DMS79 (cell line): ENCODE data around the gene CYYR1.
"Not testable (repeated sequence)": the region's sequence is repeated elsewhere in the genome, so short reads cannot be mapped to it uniquely, and the experiment has no call there.

ENCODE experiments used
- DNase-seq: peaks from one replicate; lab custom pipeline; 2025; lab: John Stamatoyannopoulos, UW

Gene CYYR1

GRCh38 chr21:26489781-26490180 lies 83.3 kb downstream of the CYYR1 start:
- no peak for DNase-seq

GRCh38 chr21:26487981-26488480 lies 85.1 kb downstream of the CYYR1 start:
- no peak for DNase-seq

GRCh38 chr21:26473471-26473870 lies 99.6 kb downstream of the CYYR1 start:
- no peak for DNase-seq

GRCh38 chr21:26471099-26471471 lies 102.0 kb downstream of the CYYR1 start:
- no peak for DNase-seq

GRCh38 chr21:26470351-26471098 lies 102.6 kb downstream of the CYYR1 start:
- DNase-seq, result no peak

- DNase-seq, result no peak
These were observed 103.3 kb downstream of the CYYR1 start for GRCh38 chr21:26469789-26470188.

- DNase-seq, result no peak
These were observed 107.2 kb downstream of the CYYR1 start for GRCh38 chr21:26465916-26466315.

GRCh38 chr21:26461500-26461899 lies 111.6 kb downstream of the CYYR1 start:
- DNase-seq, result no peak

GRCh38 chr21:26460621-26461020 lies 112.5 kb downstream of the CYYR1 start:
- DNase-seq, result no peak

GRCh38 chr21:26458854-26459253 lies 114.2 kb downstream of the CYYR1 start:
- not testable (repeated sequence) for DNase-seq

GRCh38 chr21:26457817-26458216 lies 115.3 kb downstream of the CYYR1 start:
- DNase-seq, result no peak

GRCh38 chr21:26453267-26453666 lies 119.8 kb downstream of the CYYR1 start:
- no peak for DNase-seq

- no peak for DNase-seq
These were observed 121.9 kb downstream of the CYYR1 start for GRCh38 chr21:26451081-26451740.

- no peak for DNase-seq
These were observed 123.9 kb downstream of the CYYR1 start for GRCh38 chr21:26449161-26449560.

GRCh38 chr21:26448751-26449150 lies 124.3 kb downstream of the CYYR1 start:
- no peak for DNase-seq

GRCh38 chr21:26447932-26448475 lies 125.1 kb downstream of the CYYR1 start:
- no peak for DNase-seq

- DNase-seq, result no peak
These were observed 127.6 kb downstream of the CYYR1 start for GRCh38 chr21:26445440-26445839.

GRCh38 chr21:26444646-26445045 lies 128.4 kb downstream of the CYYR1 start:
- no peak for DNase-seq

- no peak for DNase-seq
These were observed 129.2 kb downstream of the CYYR1 start for GRCh38 chr21:26443867-26444266.

GRCh38 chr21:26443291-26443690 lies 129.8 kb downstream of the CYYR1 start:
- no peak for DNase-seq

- DNase-seq, result no peak
These were observed 131.9 kb downstream of the CYYR1 start for GRCh38 chr21:26441149-26441548.

- no peak for DNase-seq
These were observed 134.1 kb downstream of the CYYR1 start for GRCh38 chr21:26438976-26439375.

GRCh38 chr21:26437326-26438009 lies 135.6 kb downstream of the CYYR1 start:
- no peak for DNase-seq
